IMR-90 (cell line): ENCODE measurements around the gene TRMT2A. TPM values are rescaled to one million over a fixed set of nuclear protein-coding genes. Genes with fewer than 3 reads are reported as not detected.

Experiments
- ATAC-seq: fragments of 200-7000 bp; cut with Tn5 transposase; 2 replicates; pipeline ENCODE4 v1.9.1; 2020; ENCODE audit warnings: low read depth, mild to moderate bottlenecking, moderate library complexity
- BruUV-seq: library from RNA; stranded (reverse); fragments of 400-500 nt; replicated peaks from 2 replicates; lab custom pipeline; 2021; lab: Mats Ljungman, UMichigan
- CTCF ChIA-PET: fragments of 300-600 bp; formaldehyde crosslinking; extraction: SDS; loops from one replicate; lab custom pipeline; 2021; ENCODE audit warnings: antibody characterized with exemption; lab: Yijun Ruan, JAX
- POLR2A ChIA-PET: fragments of 300-600 bp; sonication (Branson Sonifier 250); formaldehyde crosslinking; loops from one replicate; lab custom pipeline; 2022; ENCODE audit warnings: antibody characterized with exemption; ENCODE audit not compliant: unreplicated experiment; lab: Charles Lee
- DNase-seq: peaks from one replicate; pipeline ENCODE4 v3.0.0; 2013
- H2AFZ ChIP-seq: replicated peaks from 2 replicates; pipeline ENCODE3; 2013; ENCODE audit warnings: low read length, mild to moderate bottlenecking; ENCODE audit not compliant: poor library complexity
- H2AK5ac ChIP-seq: 2 replicates; pipeline ENCODE4 v1.6.1; 2013; ENCODE audit warnings: low read depth, low read length, inconsistent platforms
- H2AK9ac ChIP-seq: replicated peaks from 2 replicates; pipeline ENCODE3; 2013; ENCODE audit warnings: mild to moderate bottlenecking, low read depth, low read length, moderate library complexity; ENCODE audit not compliant: poor library complexity
- H2BK120ac ChIP-seq: 2 replicates; pipeline ENCODE4 v1.6.1; 2013; ENCODE audit warnings: low read depth, low read length, inconsistent platforms
- H2BK15ac ChIP-seq: 3 replicates; pipeline ENCODE4 v1.6.1; 2013; ENCODE audit warnings: low read depth, low read length, inconsistent platforms
- H2BK20ac ChIP-seq: 2 replicates; pipeline ENCODE4 v1.6.1; 2013; ENCODE audit warnings: low read depth, mild to moderate bottlenecking, inconsistent platforms, low read length, moderate library complexity
- H2BK5ac ChIP-seq: 2 replicates; pipeline ENCODE4 v1.6.1; 2013; ENCODE audit warnings: mild to moderate bottlenecking, low read depth, low read length, inconsistent platforms; ENCODE audit not compliant: poor library complexity, severe bottlenecking
- H3K14ac ChIP-seq: replicated peaks from 2 replicates; pipeline ENCODE4 v1.6.1; 2013; ENCODE audit warnings: low read depth, low read length, inconsistent platforms
- H3K18ac ChIP-seq: 2 replicates; pipeline ENCODE4 v1.6.1; 2013; ENCODE audit warnings: low read depth, low read length, control low read depth
- H3K23ac ChIP-seq: 2 replicates; pipeline ENCODE4 v1.6.1; 2013; ENCODE audit warnings: low read depth, low read length, inconsistent platforms
- H3K27ac ChIP-seq: 2 replicates; pipeline ENCODE4 v1.5.1; 2013; ENCODE audit warnings: mild to moderate bottlenecking, control low read depth, low read length; ENCODE audit not compliant: insufficient read depth
- H3K27me3 ChIP-seq: 2 replicates; pipeline ENCODE4 v1.6.1; 2013; ENCODE audit warnings: low read length; ENCODE audit not compliant: control insufficient read depth, insufficient read depth
- H3K36me3 ChIP-seq: 2 replicates; pipeline ENCODE4 v1.6.1; 2013; ENCODE audit warnings: low read length, mixed read lengths; ENCODE audit not compliant: control insufficient read depth, insufficient read depth
- H3K4ac ChIP-seq: 2 replicates; pipeline ENCODE4 v1.6.1; 2013; ENCODE audit warnings: low read depth, low read length, inconsistent platforms
- H3K4me1 ChIP-seq: 2 replicates; pipeline ENCODE4 v1.6.1; 2013; ENCODE audit warnings: low read length, mixed read lengths; ENCODE audit not compliant: control insufficient read depth, insufficient read depth
- H3K4me2 ChIP-seq: 2 replicates; pipeline ENCODE4 v1.6.1; 2013; ENCODE audit warnings: low read depth, mild to moderate bottlenecking, control low read depth, low read length, moderate library complexity
- H3K4me3 ChIP-seq: 2 replicates; pipeline ENCODE4 v1.5.1; 2013; ENCODE audit warnings: low read depth, mild to moderate bottlenecking, control low read depth, low read length, moderate library complexity; ENCODE audit not compliant: insufficient read depth
- H3K56ac ChIP-seq: 2 replicates; pipeline ENCODE4 v1.6.1; 2013; ENCODE audit warnings: low read length, inconsistent platforms; ENCODE audit not compliant: insufficient read depth; ENCODE audit errors: extremely low read depth
- H3K79me1 ChIP-seq, 2 experiments: 2 replicates each; pipeline ENCODE4 v1.6.1; 2013; ENCODE audit warnings: low read length in 2 of 2, inconsistent platforms in 1 of 2, low read depth in 1 of 2
- H3K9ac ChIP-seq: 2 replicates; pipeline ENCODE4 v1.6.1; 2013; ENCODE audit warnings: low read depth, low read length, control low read depth
- H3K9me1 ChIP-seq: 2 replicates; pipeline ENCODE4 v1.6.1; 2013; ENCODE audit warnings: low read length, inconsistent platforms; ENCODE audit not compliant: insufficient read depth
- H3K9me3 ChIP-seq: 2 replicates; pipeline ENCODE4 v1.6.1; 2013; ENCODE audit warnings: low read length; ENCODE audit not compliant: control insufficient read depth, insufficient read depth
- H4K20me1 ChIP-seq: 2 replicates; pipeline ENCODE4 v1.6.1; 2013; ENCODE audit warnings: low read length, inconsistent platforms; ENCODE audit not compliant: insufficient read depth
- H4K5ac ChIP-seq: 2 replicates; pipeline ENCODE4 v1.6.1; 2013; ENCODE audit warnings: mild to moderate bottlenecking, low read depth, low read length, control low read depth
- H4K8ac ChIP-seq, 2 experiments: 2 replicates each; pipeline ENCODE4 v1.6.1; 2013; ENCODE audit warnings: low read depth in 2 of 2, low read length in 2 of 2, control low read depth in 1 of 2, inconsistent platforms in 1 of 2
- H4K91ac ChIP-seq: 2 replicates; pipeline ENCODE4 v1.6.1; 2013; ENCODE audit warnings: low read depth, low read length, inconsistent platforms; ENCODE audit not compliant: insufficient read depth
- POLR2A ChIP-seq: IDR thresholded peaks from 2 replicates; pipeline ENCODE4 v1.6.1; 2012; ENCODE audit warnings: mild to moderate bottlenecking, low read depth, low read length
- WGBS, 2 experiments: methylation state at CpG; one replicate each; pipeline versions ENCODE4 v1.1.5 to v1.1.7; 2013; ENCODE audit warnings: missing lambda C conversion rate in 2 of 2; ENCODE audit not compliant: insufficient read length in 1 of 2; ENCODE audit errors: extremely low coverage in 2 of 2; 5-methylcytosine and 5-hydroxymethylcytosine counted together
- dilution Hi-C: fragments of 300-500 bp; cut with HindIII; formaldehyde crosslinking; loops from one replicate; pipeline ENCODE4 v1.14.3; 2018; ENCODE audit warnings: low sequenced_read_pairs; ENCODE audit not compliant: unreplicated experiment
- in situ Hi-C: fragments of 300-500 bp; cut with MboI; formaldehyde crosslinking; loops from 3 replicates; pipeline ENCODE4 v1.14.3; 2019; ENCODE audit warnings: low sequenced_read_pairs, inconsistent platforms, mixed read lengths
- intact Hi-C: fragments of 100-400 bp; cut with micrococcal nuclease; formaldehyde crosslinking; loops from 2 replicates; pipeline ENCODE4 v1.10.0; 2022
- polyA plus RNA-seq, 3 experiments: library from polyadenylated mRNA; depleted of rRNA; stranded (reverse); fragments of >200 nt; gene quantifications; 2 replicates each; pipeline ENCODE4 v1.2.3, GENCODE V29; 2012; ENCODE audit warnings: low replicate concordance in 1 of 3
- total RNA-seq: library from RNA; depleted of rRNA; stranded (reverse); fragments of >200 nt; gene quantifications from 2 replicates; pipeline ENCODE4 v1.2.3, GENCODE V29; 2012

The TRMT2A gene
- total and polyA plus RNA-seq, 2 of the 4 experiments (the other 2 are of a cell fraction), result 22.0 to 39.1 TPM

DNA sequence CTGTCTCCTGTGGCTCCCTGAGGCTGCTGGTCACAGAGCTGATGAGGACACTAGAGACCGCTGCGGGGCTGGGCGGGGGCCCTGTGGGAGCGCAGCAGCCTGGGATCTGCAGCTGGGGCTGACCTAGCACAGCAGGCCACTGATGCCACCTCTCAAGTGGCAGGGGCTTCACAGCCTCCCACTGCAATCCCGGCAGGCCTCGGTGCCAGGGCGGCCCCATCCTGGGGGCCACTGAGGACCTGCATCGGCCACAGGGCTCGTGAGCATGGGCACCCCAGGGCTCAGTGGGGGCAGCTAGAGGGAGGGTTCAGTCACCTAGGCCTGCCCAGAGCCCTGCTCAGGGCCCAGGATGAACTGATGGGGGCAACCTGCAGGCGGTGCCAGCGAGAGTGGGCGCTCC lies 48.4 kb upstream of the TRMT2A start:
- ChIA-PET POLR2A (no interaction called here), CTCF (no interaction called here)
- Histone ChIP-seq H3K27me3 (peaks cover 20% of the 10 kb centered on the region), H3K4me1 (no peaks in the 10 kb centered on the region), H3K27ac (no peak overlapping the region), H3K36me3 (no peaks in the 10 kb centered on the region), H2AFZ (no peak overlapping the region), H3K4me3 (no peak overlapping the region), H4K5ac (no peak overlapping the region), H3K23ac (no peak overlapping the region), H2BK20ac (no peak overlapping the region), H2AK9ac (no peak overlapping the region), H4K91ac (no peak overlapping the region), H3K79me1 (no peaks in the 10 kb centered on the region), H2BK120ac (no peak overlapping the region), H2AK5ac (no peak overlapping the region), H3K4ac (no peak overlapping the region), H3K9me1 (no peaks in the 10 kb centered on the region), H3K9ac (no peak overlapping the region), H3K9me3 (no peaks in the 10 kb centered on the region), H3K18ac (no peak overlapping the region), H3K4me2 (no peak overlapping the region), H3K14ac (no peak overlapping the region), H2BK15ac (no peak overlapping the region), H4K8ac (no peak overlapping the region), H3K56ac (no peak overlapping the region), H2BK5ac (no peak overlapping the region), H4K20me1 (no peaks in the 10 kb centered on the region)
- TF ChIP-seq POLR2A, result no peak
- ATAC-seq (no peak), DNase-seq (no peak)
- in situ Hi-C loops (no loop called here), dilution Hi-C loops (no loop called here), intact Hi-C loops (no loop called here)
- BruUV-seq, result no TSS peak
- WGBS, 2 experiments, result no CpG with 5 or more reads among the region's 12 CpGs
